Measurements from ENCODE around the gene OFD1.

DNA sequence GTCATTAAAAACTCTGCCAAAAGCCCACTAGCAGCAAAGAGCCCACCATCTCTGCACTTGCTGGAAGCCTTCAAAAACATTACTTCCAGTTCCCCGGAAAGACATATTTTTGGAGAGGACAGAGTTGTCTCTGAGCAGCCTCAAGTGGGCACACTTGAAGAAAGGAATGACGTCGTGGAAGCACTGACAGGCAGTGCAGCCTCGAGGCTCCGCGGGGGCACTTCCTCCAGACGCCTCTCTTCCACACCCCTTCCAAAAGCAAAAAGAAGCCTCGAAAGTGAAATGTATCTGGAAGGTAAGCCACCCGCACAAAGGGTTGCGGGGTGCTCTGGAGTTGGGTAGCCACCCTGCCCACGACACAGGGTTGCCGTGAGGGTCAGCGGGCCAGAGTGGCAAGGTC is 25.9 kb downstream of the OFD1 start:
- TF ChIP-seq, protein P1, sequence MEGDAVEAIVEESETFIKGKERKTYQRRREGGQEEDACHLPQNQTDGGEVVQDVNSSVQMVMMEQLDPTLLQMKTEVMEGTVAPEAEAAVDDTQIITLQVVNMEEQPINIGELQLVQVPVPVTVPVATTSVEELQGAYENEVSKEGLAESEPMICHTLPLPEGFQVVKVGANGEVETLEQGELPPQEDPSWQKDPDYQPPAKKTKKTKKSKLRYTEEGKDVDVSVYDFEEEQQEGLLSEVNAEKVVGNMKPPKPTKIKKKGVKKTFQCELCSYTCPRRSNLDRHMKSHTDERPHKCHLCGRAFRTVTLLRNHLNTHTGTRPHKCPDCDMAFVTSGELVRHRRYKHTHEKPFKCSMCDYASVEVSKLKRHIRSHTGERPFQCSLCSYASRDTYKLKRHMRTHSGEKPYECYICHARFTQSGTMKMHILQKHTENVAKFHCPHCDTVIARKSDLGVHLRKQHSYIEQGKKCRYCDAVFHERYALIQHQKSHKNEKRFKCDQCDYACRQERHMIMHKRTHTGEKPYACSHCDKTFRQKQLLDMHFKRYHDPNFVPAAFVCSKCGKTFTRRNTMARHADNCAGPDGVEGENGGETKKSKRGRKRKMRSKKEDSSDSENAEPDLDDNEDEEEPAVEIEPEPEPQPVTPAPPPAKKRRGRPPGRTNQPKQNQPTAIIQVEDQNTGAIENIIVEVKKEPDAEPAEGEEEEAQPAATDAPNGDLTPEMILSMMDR (IDR thresholded peaks at IDR 0.05): no peak
- TF ChIP-seq POLR2A (IDR thresholded peaks at IDR 0.05): no peak
